ENCODE data around the gene TRMT44. TPM values are rescaled to one million over a fixed set of nuclear protein-coding genes. Genes with fewer than 3 reads are reported as not detected.

The TRMT44 gene
- polyA plus RNA-seq, 1 experiment, result 7.0 TPM

GRCh38 chr4:8457646-8458252 is 17.2 kb downstream of the TRMT44 start:
- H3K9me3 ChIP-seq (ENCODE audit: control insufficient read depth, insufficient read depth, low read length), result no peaks in the 10 kb centered on the region
- TF ChIP-seq, protein P1, sequence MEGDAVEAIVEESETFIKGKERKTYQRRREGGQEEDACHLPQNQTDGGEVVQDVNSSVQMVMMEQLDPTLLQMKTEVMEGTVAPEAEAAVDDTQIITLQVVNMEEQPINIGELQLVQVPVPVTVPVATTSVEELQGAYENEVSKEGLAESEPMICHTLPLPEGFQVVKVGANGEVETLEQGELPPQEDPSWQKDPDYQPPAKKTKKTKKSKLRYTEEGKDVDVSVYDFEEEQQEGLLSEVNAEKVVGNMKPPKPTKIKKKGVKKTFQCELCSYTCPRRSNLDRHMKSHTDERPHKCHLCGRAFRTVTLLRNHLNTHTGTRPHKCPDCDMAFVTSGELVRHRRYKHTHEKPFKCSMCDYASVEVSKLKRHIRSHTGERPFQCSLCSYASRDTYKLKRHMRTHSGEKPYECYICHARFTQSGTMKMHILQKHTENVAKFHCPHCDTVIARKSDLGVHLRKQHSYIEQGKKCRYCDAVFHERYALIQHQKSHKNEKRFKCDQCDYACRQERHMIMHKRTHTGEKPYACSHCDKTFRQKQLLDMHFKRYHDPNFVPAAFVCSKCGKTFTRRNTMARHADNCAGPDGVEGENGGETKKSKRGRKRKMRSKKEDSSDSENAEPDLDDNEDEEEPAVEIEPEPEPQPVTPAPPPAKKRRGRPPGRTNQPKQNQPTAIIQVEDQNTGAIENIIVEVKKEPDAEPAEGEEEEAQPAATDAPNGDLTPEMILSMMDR (IDR thresholded peaks at IDR 0.05; ENCODE audit: low read depth, low read length), result no peak
- ChIA-PET CTCF (interaction anchor here (1.6 kb wide), 1 partner anchor 10 kb away, joined by 5 read pairs; no protein-coding TSS in a partner anchor), POLR2A (no interaction called here)
- no peak for DNase-seq (ENCODE audit: low read depth, low spot score)
- no peak overlapping the region for H3K4me3 ChIP-seq (ENCODE audit: low read depth, low read length)
- H3K27ac ChIP-seq (ENCODE audit: low read depth, low read length), result no peak overlapping the region
- H3K27me3 ChIP-seq (ENCODE audit: control insufficient read depth, insufficient read depth, low read length), result no peaks in the 10 kb centered on the region

DNA sequence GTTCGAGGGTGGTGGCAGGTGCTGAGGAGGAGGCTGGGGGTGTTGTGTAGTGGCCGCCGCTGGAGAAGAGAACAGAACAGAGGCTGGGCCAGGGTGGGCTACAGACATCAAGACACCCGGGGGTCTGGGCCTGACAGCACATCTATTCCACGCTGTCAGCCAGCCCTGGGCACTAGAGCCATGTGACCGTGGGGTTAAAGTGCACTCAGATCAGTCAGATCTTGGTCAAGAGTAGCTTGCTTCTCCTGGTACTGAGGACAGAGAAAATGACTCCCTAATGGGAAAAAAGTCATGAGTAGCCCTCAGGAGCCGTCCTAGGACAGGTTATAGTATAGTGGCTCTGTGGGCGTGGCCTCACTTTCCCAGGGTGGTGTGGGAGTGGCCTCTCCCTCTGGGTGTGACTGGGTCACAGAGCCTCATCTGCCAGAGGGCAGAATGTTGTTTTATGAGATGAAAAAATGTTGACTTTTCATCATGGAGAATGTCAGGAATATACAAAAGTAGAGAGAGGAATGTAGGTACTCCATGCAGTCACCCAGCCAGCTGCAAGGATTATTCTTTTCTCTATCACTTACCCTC is 19.4 kb downstream of the TRMT44 start:
- H3K9me3 ChIP-seq (ENCODE audit: control insufficient read depth, insufficient read depth, low read length), result no peaks in the 10 kb centered on the region
- no peak for DNase-seq (ENCODE audit: low read depth, low spot score)
- no peak overlapping the region for H3K27ac ChIP-seq (ENCODE audit: low read depth, low read length)
- ChIA-PET POLR2A (interaction anchor here (0.7 kb wide), 2 partner anchors 29 to 34 kb away, joined by 3 to 4 read pairs; no protein-coding TSS in a partner anchor), CTCF (no interaction called here)
- TF ChIP-seq, protein P1 (IDR thresholded peaks at IDR 0.05; ENCODE audit: low read depth, low read length), result no peak
- no peak overlapping the region for H3K4me3 ChIP-seq (ENCODE audit: low read depth, low read length)
- no peaks in the 10 kb centered on the region for H3K27me3 ChIP-seq (ENCODE audit: control insufficient read depth, insufficient read depth, low read length)

DNA sequence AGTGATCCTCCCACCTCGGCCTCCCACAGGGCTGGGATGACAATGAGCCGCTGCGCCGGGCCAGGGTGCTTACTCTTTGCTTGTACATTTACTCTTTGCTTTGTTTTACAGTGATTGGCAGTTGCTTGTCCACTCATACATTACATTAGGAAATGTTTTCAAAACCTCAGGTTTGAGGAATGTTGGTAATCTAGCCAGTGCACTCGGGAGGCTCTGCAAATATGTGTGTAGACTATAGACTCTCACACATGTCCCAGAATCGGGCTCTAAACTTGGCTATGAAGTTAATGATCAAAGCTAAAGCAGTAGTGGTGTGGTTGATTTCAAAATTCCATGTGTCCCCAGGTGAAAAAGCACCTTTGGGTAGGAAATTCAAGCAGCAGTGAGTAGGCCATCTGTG is 20.5 kb downstream of the TRMT44 start:
- Histone ChIP-seq H3K9me3 (ENCODE audit: control insufficient read depth, insufficient read depth, low read length) (no peaks in the 10 kb centered on the region), H3K4me3 (ENCODE audit: low read depth, low read length) (no peak overlapping the region), H3K27ac (ENCODE audit: low read depth, low read length) (no peak overlapping the region), H3K27me3 (ENCODE audit: control insufficient read depth, insufficient read depth, low read length) (no peaks in the 10 kb centered on the region)
- POLR2A ChIA-PET, result interaction anchor here (0.6 kb wide), 1 partner anchor 129 kb away, joined by 10 read pairs; no protein-coding TSS in a partner anchor
- CTCF ChIA-PET, result no interaction called here
- TF ChIP-seq, protein P1 (IDR thresholded peaks at IDR 0.05; ENCODE audit: low read depth, low read length), result no peak
- DNase-seq (ENCODE audit: low read depth, low spot score), result no peak

GRCh38 chr4:8461616-8462015 is 21.0 kb downstream of the TRMT44 start:
- Histone ChIP-seq H3K9me3 (ENCODE audit: control insufficient read depth, insufficient read depth, low read length) (no peaks in the 10 kb centered on the region; the same call in 1 of the 2 replicates), H3K27me3 (ENCODE audit: control insufficient read depth, insufficient read depth, low read length) (no peaks in the 10 kb centered on the region), H3K4me3 (ENCODE audit: low read depth, low read length) (no peak overlapping the region), H3K27ac (ENCODE audit: low read depth, low read length) (no peak overlapping the region)
- ChIA-PET CTCF (no interaction called here), POLR2A (interaction anchor here (0.6 kb wide), 1 partner anchor 128 kb away, joined by 10 read pairs; no protein-coding TSS in a partner anchor)
- no peak for DNase-seq (ENCODE audit: low read depth, low spot score)
- TF ChIP-seq, protein P1 (IDR thresholded peaks at IDR 0.05; ENCODE audit: low read depth, low read length), result no peak

GRCh38 chr4:8463811-8464210 is 23.2 kb downstream of the TRMT44 start:
- no peaks in the 10 kb centered on the region; the same call in 1 of the 2 replicates for H3K9me3 ChIP-seq (ENCODE audit: control insufficient read depth, insufficient read depth, low read length)
- CTCF ChIA-PET, result no interaction called here

More at GRCh38 chr4:8463811-8464210, 23.2 kb downstream of the TRMT44 start:
- POLR2A ChIA-PET, result no interaction called here
- TF ChIP-seq, protein P1 (IDR thresholded peaks at IDR 0.05; ENCODE audit: low read depth, low read length), result no peak
- Histone ChIP-seq H3K27me3 (ENCODE audit: control insufficient read depth, insufficient read depth, low read length) (no peaks in the 10 kb centered on the region), H3K27ac (ENCODE audit: low read depth, low read length) (no peak overlapping the region), H3K4me3 (ENCODE audit: low read depth, low read length) (no peak overlapping the region)
- no peak for DNase-seq (ENCODE audit: low read depth, low spot score)

Data from AG04450 (cell line).